K562 (cell line): ENCODE results near the gene MED20. TPM values are rescaled to one million over a fixed set of nuclear protein-coding genes. Genes with fewer than 3 reads are reported as not detected.

Source experiments
- BCOR ChIP-seq: fragments of 450-650 bp; IDR thresholded peaks from 2 replicates; pipeline ENCODE4 v1.6.1; 2016
- CBX3 ChIP-seq, 2 experiments: IDR thresholded peaks; 1 replicate in 1 of 2; 2 replicates in 1 of 2; pipeline ENCODE4 v1.6.1; 2012; ENCODE audit warnings: inconsistent platforms in 2 of 2, low read length in 2 of 2, borderline replicate concordance in 1 of 2, control low read depth in 1 of 2
- ERF ChIP-seq: fragments of 450-650 bp; formaldehyde crosslinking; IDR thresholded peaks from 2 replicates; pipeline ENCODE4 v1.4.0; 2020; ENCODE audit warnings: mild to moderate bottlenecking, mixed read lengths
- FOXA1 ChIP-seq: fragments of 450-650 bp; IDR thresholded peaks from 2 replicates; pipeline ENCODE4 v1.6.1; 2016; ENCODE audit warnings: mild to moderate bottlenecking, borderline replicate concordance
- FOXK2 ChIP-seq, 2 experiments: fragments of 450-650 bp; IDR thresholded peaks in 1 of 2; conservative IDR thresholded peaks in 1 of 2; 2 replicates each; pipeline ENCODE4 v1.6.1; 2016; ENCODE audit warnings: low read depth in 2 of 2, mild to moderate bottlenecking in 1 of 2
- FOXM1 ChIP-seq, 2 experiments: fragments of 450-650 bp in 1 of 2; sonication (generic) in 1 of 2; formaldehyde crosslinking in 1 of 2; IDR thresholded peaks; 2 replicates each; pipeline versions ENCODE4 v1.6.1 to v1.9.0; 2017 to 2022; ENCODE audit warnings: low read depth in 2 of 2, mild to moderate bottlenecking in 2 of 2, missing genetic modification reagents in 1 of 2, moderate library complexity in 1 of 2
- HDAC2 ChIP-seq: fragments of 450-650 bp; IDR thresholded peaks from 2 replicates; pipeline ENCODE4 v1.6.1; 2016; ENCODE audit warnings: mild to moderate bottlenecking
- HMG20B ChIP-seq: fragments of 250-450 bp; sonication (Bioruptor Pico); IDR thresholded peaks from 2 replicates; pipeline ENCODE4 v1.5.0; 2021; ENCODE audit warnings: mild to moderate bottlenecking
- HNRNPLL ChIP-seq: fragments of 200-400 bp; formaldehyde crosslinking; IDR thresholded peaks from 2 replicates; pipeline ENCODE4 v1.6.1; 2017; ENCODE audit warnings: low read length, low read depth, mild to moderate bottlenecking; ENCODE audit not compliant: poor library complexity, severe bottlenecking
- KDM1A ChIP-seq, 2 experiments: fragments of 450-650 bp; IDR thresholded peaks; 2 replicates each; pipeline ENCODE4 v1.6.1; 2016; ENCODE audit warnings: mild to moderate bottlenecking in 2 of 2
- LEF1 ChIP-seq: fragments of 450-650 bp; IDR thresholded peaks from 2 replicates; pipeline ENCODE4 v1.6.1; 2016; ENCODE audit warnings: mild to moderate bottlenecking
- MAFG ChIP-seq: fragments of 450-650 bp; conservative IDR thresholded peaks from 2 replicates; pipeline ENCODE4 v1.6.1; 2016; ENCODE audit warnings: missing genetic modification characterization, missing compliant biosample characterization
- MYNN ChIP-seq, 2 experiments: sonication (generic); formaldehyde crosslinking in 1 of 2; IDR thresholded peaks; 2 replicates each; pipeline versions ENCODE4 v1.5.0 to v1.6.1; 2016 to 2020; ENCODE audit warnings: antibody characterized with exemption in 1 of 2, missing genetic modification reagents in 1 of 2
- NFE2L1 ChIP-seq: fragments of 450-650 bp; IDR thresholded peaks from 2 replicates; pipeline ENCODE4 v1.6.1; 2016; ENCODE audit warnings: missing genetic modification characterization, low read depth, mild to moderate bottlenecking, missing compliant biosample characterization, moderate library complexity, borderline replicate concordance
- RCOR1 ChIP-seq, 2 experiments: IDR thresholded peaks; 2 replicates each; pipeline ENCODE4 v1.6.1; 2012; ENCODE audit warnings: low read depth in 2 of 2, low read length in 2 of 2, borderline replicate concordance in 1 of 2, improper control_type of control experiment in 1 of 2
- SIRT6 ChIP-seq: IDR thresholded peaks from one replicate; pipeline ENCODE4 v1.6.1; 2012; ENCODE audit warnings: low read depth, mild to moderate bottlenecking, control low read depth, inconsistent platforms, low read length, moderate library complexity
- SRSF7 ChIP-seq: fragments of 200-400 bp; formaldehyde crosslinking; optimal IDR thresholded peaks from 2 replicates; pipeline ENCODE3; 2017; ENCODE audit warnings: mild to moderate bottlenecking, low read depth, low read length
- U2AF2 ChIP-seq: fragments of 200-400 bp; formaldehyde crosslinking; optimal IDR thresholded peaks from 2 replicates; pipeline ENCODE3; 2017; ENCODE audit warnings: low read depth, mild to moderate bottlenecking, low read length
- ZFX ChIP-seq: sonication (generic); formaldehyde crosslinking; IDR thresholded peaks from 2 replicates; pipeline ENCODE4 v1.8.0; 2022; ENCODE audit warnings: mild to moderate bottlenecking, missing genetic modification reagents, moderate library complexity
- ZNF133 ChIP-seq: fragments of 250-450 bp; sonication (Bioruptor Pico); IDR thresholded peaks from 2 replicates; pipeline ENCODE4 v1.4.0; 2020; ENCODE audit warnings: mild to moderate bottlenecking
- ZNF212 ChIP-seq: fragments of 450-650 bp; formaldehyde crosslinking; IDR thresholded peaks from 2 replicates; pipeline ENCODE4 v1.4.0; 2020; ENCODE audit warnings: mild to moderate bottlenecking
- ZNF277 ChIP-seq: fragments of 250-450 bp; sonication (Bioruptor Pico); IDR thresholded peaks from 2 replicates; pipeline ENCODE4 v1.8.0; 2022; ENCODE audit warnings: inconsistent platforms, mild to moderate bottlenecking, moderate library complexity, borderline replicate concordance
- polyA plus RNA-seq, 8 experiments: library from polyadenylated mRNA; depleted of rRNA in 4 of 8; stranded (reverse) in 5 of 8; unstranded in 3 of 8; fragments of >200 nt; fragmentation: Nextera tagmentation in 2 of 8; fragmentation: Illumina TruSeq in 1 of 8; extraction: Ambion mirVana in 2 of 8; extraction: Trizol in 1 of 8; gene quantifications; 2 replicates each; pipeline versions ENCODE4 v1.2.1 to v1.2.3, GENCODE V29; 2011 to 2014; ENCODE audit warnings: inconsistent platforms in 1 of 8, missing spikeins in 1 of 8
- total RNA-seq, 7 experiments: library from RNA; depleted of rRNA in 6 of 7; stranded (reverse); fragments of >200 nt in 6 of 7; fragmentation: Illumina TruSeq in 2 of 7; extraction: Trizol in 2 of 7; gene quantifications; 2 replicates each; pipeline versions ENCODE4 v1.2.1 to v1.2.3, GENCODE V29; 2011 to 2021; ENCODE audit warnings: low replicate concordance in 1 of 7
- TF ChIP-seq, protein P1 (sequence below): sonication (generic); formaldehyde crosslinking; IDR thresholded peaks from 2 replicates; pipeline ENCODE4 v1.8.0; 2022; ENCODE audit warnings: missing genetic modification reagents, mild to moderate bottlenecking, borderline replicate concordance
- TF ChIP-seq, protein P2 (sequence below): sonication (generic); formaldehyde crosslinking; IDR thresholded peaks from 2 replicates; pipeline ENCODE4 v1.8.0; 2022; ENCODE audit warnings: mild to moderate bottlenecking, missing genetic modification reagents
- TF ChIP-seq, protein P3 (sequence below): fragments of 250-450 bp; sonication (Bioruptor Pico); IDR thresholded peaks from 2 replicates; pipeline ENCODE4 v1.8.0; 2021; ENCODE audit warnings: mild to moderate bottlenecking, moderate library complexity

The MED20 gene
- total and polyA plus RNA-seq, 9 of the 15 experiments (the other 6 are each of a cell fraction or from before 2014, with no cell fraction given) = 27.3 to 80.9 (median 46.0) TPM

- TF ChIP-seq SIRT6 (no peak), U2AF2 (no peak), MYNN (IDR thresholded peaks at IDR 0.05) (peak; percentile 66; the same call in 1 of the 2 replicates), MYNN (CRISPR knock-in tag; IDR thresholded peaks at IDR 0.05) (no peak), ZFX (peak; percentile 54), FOXA1 (no peak), CBX3 (IDR thresholded peaks at IDR 0.05; ENCODE audit: borderline replicate concordance in 1 of 2, low read length in 2 of 2) (no peak), FOXM1 (IDR thresholded peaks at IDR 0.05; ENCODE audit: low read depth) (peak; percentile 80), FOXM1 (CRISPR knock-in tag; IDR thresholded peaks at IDR 0.05; ENCODE audit: low read depth) (no peak), ZNF133 (no peak), MAFG (tag) (no peak), KDM1A (IDR thresholded peaks at IDR 0.05) (peak; percentile 11 to 38; a peak in 3 of 4 replicates), HDAC2 (peak; percentile 82; the same call in 1 of the 2 replicates), HMG20B (no peak), HNRNPLL (no peak), BCOR (no peak), FOXK2 (conservative IDR thresholded peaks at IDR 0.05 in 1 of 2, IDR thresholded peaks at IDR 0.05 in 1 of 2; ENCODE audit: low read depth in 2 of 2) (no peak), ZNF212 (CRISPR knock-in tag) (no peak), ERF (CRISPR knock-in tag) (no peak), SRSF7 (no peak), NFE2L1 (tag) (no peak), ZNF277 (CRISPR knock-in tag) (no peak), LEF1 (0 out of 2 replicates have a peak, but pooled peaks have one; percentile 39), RCOR1 (IDR thresholded peaks at IDR 0.05; ENCODE audit: borderline replicate concordance in 1 of 2, low read depth in 2 of 2, low read length in 2 of 2) (peak in 1 of 2 experiments; percentile 90; a peak in 3 of 4 replicates)
- TF ChIP-seq, protein P1, sequence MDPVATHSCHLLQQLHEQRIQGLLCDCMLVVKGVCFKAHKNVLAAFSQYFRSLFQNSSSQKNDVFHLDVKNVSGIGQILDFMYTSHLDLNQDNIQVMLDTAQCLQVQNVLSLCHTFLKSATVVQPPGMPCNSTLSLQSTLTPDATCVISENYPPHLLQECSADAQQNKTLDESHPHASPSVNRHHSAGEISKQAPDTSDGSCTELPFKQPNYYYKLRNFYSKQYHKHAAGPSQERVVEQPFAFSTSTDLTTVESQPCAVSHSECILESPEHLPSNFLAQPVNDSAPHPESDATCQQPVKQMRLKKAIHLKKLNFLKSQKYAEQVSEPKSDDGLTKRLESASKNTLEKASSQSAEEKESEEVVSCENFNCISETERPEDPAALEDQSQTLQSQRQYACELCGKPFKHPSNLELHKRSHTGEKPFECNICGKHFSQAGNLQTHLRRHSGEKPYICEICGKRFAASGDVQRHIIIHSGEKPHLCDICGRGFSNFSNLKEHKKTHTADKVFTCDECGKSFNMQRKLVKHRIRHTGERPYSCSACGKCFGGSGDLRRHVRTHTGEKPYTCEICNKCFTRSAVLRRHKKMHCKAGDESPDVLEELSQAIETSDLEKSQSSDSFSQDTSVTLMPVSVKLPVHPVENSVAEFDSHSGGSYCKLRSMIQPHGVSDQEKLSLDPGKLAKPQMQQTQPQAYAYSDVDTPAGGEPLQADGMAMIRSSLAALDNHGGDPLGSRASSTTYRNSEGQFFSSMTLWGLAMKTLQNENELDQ = no peak
- TF ChIP-seq, protein P2, sequence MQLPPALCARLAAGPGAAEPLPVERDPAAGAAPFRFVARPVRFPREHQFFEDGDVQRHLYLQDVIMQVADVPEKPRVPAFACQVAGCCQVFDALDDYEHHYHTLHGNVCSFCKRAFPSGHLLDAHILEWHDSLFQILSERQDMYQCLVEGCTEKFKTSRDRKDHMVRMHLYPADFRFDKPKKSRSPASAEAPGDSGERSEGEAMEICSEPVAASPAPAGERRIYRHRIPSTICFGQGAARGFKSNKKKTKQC (CRISPR knock-in tag) = no peak
- TF ChIP-seq, protein P3, sequence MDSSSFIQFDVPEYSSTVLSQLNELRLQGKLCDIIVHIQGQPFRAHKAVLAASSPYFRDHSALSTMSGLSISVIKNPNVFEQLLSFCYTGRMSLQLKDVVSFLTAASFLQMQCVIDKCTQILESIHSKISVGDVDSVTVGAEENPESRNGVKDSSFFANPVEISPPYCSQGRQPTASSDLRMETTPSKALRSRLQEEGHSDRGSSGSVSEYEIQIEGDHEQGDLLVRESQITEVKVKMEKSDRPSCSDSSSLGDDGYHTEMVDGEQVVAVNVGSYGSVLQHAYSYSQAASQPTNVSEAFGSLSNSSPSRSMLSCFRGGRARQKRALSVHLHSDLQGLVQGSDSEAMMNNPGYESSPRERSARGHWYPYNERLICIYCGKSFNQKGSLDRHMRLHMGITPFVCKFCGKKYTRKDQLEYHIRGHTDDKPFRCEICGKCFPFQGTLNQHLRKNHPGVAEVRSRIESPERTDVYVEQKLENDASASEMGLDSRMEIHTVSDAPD = no peak
Observed at GRCh38 chr6:41957117-41957516, 36.2 kb upstream of the MED20 start (continued).
